Fibroblast of villous mesenchyme (primary cell): ENCODE data around the gene RPL23. TPM values are rescaled to one million over a fixed set of nuclear protein-coding genes. Genes with fewer than 3 reads are reported as not detected.

ENCODE experiments used
- DNase-seq: peaks from one replicate; pipeline ENCODE4 v3.0.0-alpha.2; 2010; ENCODE audit warnings: low read depth
- H3K4me3 ChIP-seq: 2 replicates; pipeline ENCODE4 v1.5.1; 2011; ENCODE audit warnings: low read depth, mild to moderate bottlenecking, low read length
- CTCF ChIP-seq: IDR thresholded peaks from 2 replicates; pipeline ENCODE4 v1.5.1; 2012; ENCODE audit warnings: low read depth, mild to moderate bottlenecking, low read length; ENCODE audit not compliant: insufficient read depth
- small RNA-seq: library from RNA; depleted of rRNA; stranded (forward); fragments of <200 nt; gene quantifications from one replicate; pipeline ENCODE3, GENCODE V24; 2012
- total RNA-seq: library from RNA; depleted of rRNA; stranded (reverse); fragments of >200 nt; gene quantifications from 2 replicates; pipeline ENCODE4 v1.2.3, GENCODE V29; 2012

Gene RPL23
- total RNA-seq, 1 donor, result 1,112 TPM

GRCh38 chr17:38815576-38816193 lies 37.8 kb downstream of the RPL23 start:
- peak; percentile 38 for TF ChIP-seq CTCF
- no peak overlapping the region for H3K4me3 ChIP-seq
- peak; percentile 48 for DNase-seq

GRCh38 chr17:38809828-38810227 lies 43.7 kb downstream of the RPL23 start:
- H3K4me3 ChIP-seq, result no peak overlapping the region
- TF ChIP-seq CTCF, result no peak

GRCh38 chr17:38800237-38800760 lies 53.2 kb downstream of the RPL23 start:
- TF ChIP-seq CTCF, result no peak
- H3K4me3 ChIP-seq, result peak overlapping the region; percentile 79
- no peak for DNase-seq

More at GRCh38 chr17:38809828-38810227, 43.7 kb downstream of the RPL23 start:
- DNase-seq, result no peak

- TF ChIP-seq CTCF, result no peak
- DNase-seq, result peak; percentile 99
Measured at GRCh38 chr17:38799501-38800236, 53.9 kb downstream of the RPL23 start, which contains the start of gene PIP4K2B. Gene PIP4K2B, minus strand, starts transcription at chr17:38799556. Its CDS starts 132 bp downstream, at chr17:38799424.

GRCh38 chr17:38798614-38799500 lies 54.7 kb downstream of the RPL23 start:
- DNase-seq, result peak; percentile 58
- H3K4me3 ChIP-seq, result peak overlapping the region; percentile 79
- TF ChIP-seq CTCF, result no peak

More at GRCh38 chr17:38799501-38800236, 53.9 kb downstream of the RPL23 start, which contains the start of gene PIP4K2B:
- H3K4me3 ChIP-seq, result peak within 1 kb of the TSS; percentile 79

Small RNA genes within 50 kb of the gene (small RNA-seq; reads per million reads assigned to genes)
- gene MIR4727 (not detected), gene SNORA21 (not detected), gene SNORA21B (not detected)

Other genes starting within 250 kb of the RPL23 start
- gene SRCIN1, start 247.8 kb downstream of the RPL23 start, total RNA-seq, result not detected in 2 replicates
- gene EPOP, start 178.8 kb downstream of the RPL23 start, total RNA-seq, result 0.97 and 1.3 TPM in 2 replicates
- 24.2 and 25.5 TPM in 2 replicates for gene MLLT6, start 148.4 kb downstream of the RPL23 start, total RNA-seq
- gene CISD3, start 123.4 kb downstream of the RPL23 start, total RNA-seq, result 2.6 and 3.9 TPM in 2 replicates
- gene PCGF2, start 105.4 kb downstream of the RPL23 start, total RNA-seq, result 4.2 and 7.8 TPM in 2 replicates
- gene PSMB3, start 101.0 kb downstream of the RPL23 start, total RNA-seq, result 328 and 392 TPM in 2 replicates
- 45.7 and 68.7 TPM in 2 replicates for gene PIP4K2B, start 54.2 kb downstream of the RPL23 start, total RNA-seq
- 9.0 and 9.9 TPM in 2 replicates for gene CWC25, start 28.4 kb downstream of the RPL23 start, total RNA-seq
- gene LASP1, start 16.3 kb upstream of the RPL23 start, total RNA-seq, result 355 and 475 TPM in 2 replicates
- gene FBXO47, start 113.7 kb upstream of the RPL23 start, total RNA-seq, result under 0.01 TPM in 1 of 2 replicates, not detected in the other